ENCODE data around the gene RMI2.

DNA sequence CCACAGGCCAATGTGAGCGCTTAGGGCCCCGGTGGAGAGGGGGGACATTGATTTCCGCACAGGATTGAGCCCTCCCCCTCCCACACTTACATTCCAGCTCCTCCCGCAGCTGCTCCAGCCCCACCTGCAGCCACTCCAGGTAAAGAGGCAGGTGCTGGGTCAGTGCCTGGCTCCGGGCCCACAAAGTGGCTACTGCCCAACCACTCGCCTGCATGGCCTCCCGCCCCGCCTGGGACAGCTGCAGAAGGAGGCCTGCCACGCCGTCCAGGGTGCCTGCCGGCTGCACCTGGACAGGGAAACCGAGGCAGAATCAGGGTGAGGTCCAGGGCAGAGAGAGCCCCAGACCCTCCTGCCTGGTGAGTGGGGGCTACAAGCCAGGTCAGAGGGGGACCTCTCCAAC is 46.3 kb downstream of the RMI2 start:
- TF ChIP-seq, protein P1, sequence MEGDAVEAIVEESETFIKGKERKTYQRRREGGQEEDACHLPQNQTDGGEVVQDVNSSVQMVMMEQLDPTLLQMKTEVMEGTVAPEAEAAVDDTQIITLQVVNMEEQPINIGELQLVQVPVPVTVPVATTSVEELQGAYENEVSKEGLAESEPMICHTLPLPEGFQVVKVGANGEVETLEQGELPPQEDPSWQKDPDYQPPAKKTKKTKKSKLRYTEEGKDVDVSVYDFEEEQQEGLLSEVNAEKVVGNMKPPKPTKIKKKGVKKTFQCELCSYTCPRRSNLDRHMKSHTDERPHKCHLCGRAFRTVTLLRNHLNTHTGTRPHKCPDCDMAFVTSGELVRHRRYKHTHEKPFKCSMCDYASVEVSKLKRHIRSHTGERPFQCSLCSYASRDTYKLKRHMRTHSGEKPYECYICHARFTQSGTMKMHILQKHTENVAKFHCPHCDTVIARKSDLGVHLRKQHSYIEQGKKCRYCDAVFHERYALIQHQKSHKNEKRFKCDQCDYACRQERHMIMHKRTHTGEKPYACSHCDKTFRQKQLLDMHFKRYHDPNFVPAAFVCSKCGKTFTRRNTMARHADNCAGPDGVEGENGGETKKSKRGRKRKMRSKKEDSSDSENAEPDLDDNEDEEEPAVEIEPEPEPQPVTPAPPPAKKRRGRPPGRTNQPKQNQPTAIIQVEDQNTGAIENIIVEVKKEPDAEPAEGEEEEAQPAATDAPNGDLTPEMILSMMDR (IDR thresholded peaks at IDR 0.05), result no peak
- TF ChIP-seq POLR2A (IDR thresholded peaks at IDR 0.05) (no peak), POLR2AphosphoS5 (IDR thresholded peaks at IDR 0.05) (no peak)
